Esophagus (tissue), 2 donors: ENCODE measurements around the gene VEGFA. TPM values are rescaled to one million over a fixed set of nuclear protein-coding genes. Genes with fewer than 3 reads are reported as not detected.

Experiments
- H3K27ac ChIP-seq, 2 donors: one replicate each; pipeline ENCODE4 v1.5.1; 2013; ENCODE audit warnings: low read depth in 2 of 2, mild to moderate bottlenecking in 2 of 2, inconsistent platforms in 1 of 2, low read length in 1 of 2, moderate library complexity in 1 of 2
- H3K27me3 ChIP-seq, 2 donors: one replicate each; pipeline ENCODE4 v1.6.1; 2013; ENCODE audit warnings: low read length in 2 of 2, control low read depth in 1 of 2, mild to moderate bottlenecking in 1 of 2; ENCODE audit not compliant: insufficient read depth in 2 of 2, control insufficient read depth in 1 of 2
- H3K36me3 ChIP-seq, 2 donors: one replicate each; pipeline ENCODE4 v1.6.1; 2013; ENCODE audit warnings: low read length in 1 of 2; ENCODE audit not compliant: control insufficient read depth in 2 of 2, insufficient read depth in 2 of 2
- H3K4me1 ChIP-seq, 2 donors: one replicate each; pipeline ENCODE4 v1.6.1; 2013; ENCODE audit warnings: low read length in 1 of 2; ENCODE audit not compliant: control insufficient read depth in 2 of 2, insufficient read depth in 2 of 2
- H3K4me3 ChIP-seq, 2 donors: one replicate each; pipeline ENCODE4 v1.5.1; 2013; ENCODE audit warnings: low read length in 2 of 2, mild to moderate bottlenecking in 2 of 2, low read depth in 1 of 2, moderate library complexity in 1 of 2
- H3K9me3 ChIP-seq, 2 donors: one replicate each; pipeline ENCODE4 v1.6.1; 2013; ENCODE audit warnings: mild to moderate bottlenecking in 2 of 2, low read depth in 1 of 2, low read length in 1 of 2, moderate library complexity in 1 of 2; ENCODE audit not compliant: control insufficient read depth in 2 of 2, insufficient read depth in 1 of 2
- WGBS, 2 donors: extraction: QIAGEN DNeasy Blood & Tissue Kit; methylation state at CpG; one replicate each; pipeline ENCODE4 v1.1.7; 2013; 5-methylcytosine and 5-hydroxymethylcytosine counted together
- polyA plus RNA-seq, 2 donors: library from polyadenylated mRNA; stranded (reverse); fragments of 200-250 nt; gene quantifications; one replicate each; pipeline ENCODE4 v1.2.3, GENCODE V29; 2013
- donor health status: healthy with polysubstance abuse.
- donor health status: Bipolar disorder and iron deficiency.

The VEGFA gene
- 100 to 1,000 TPM in 1 of 2 donors, 10 to 100 TPM in 1; 87.8 to 157 TPM for polyA plus RNA-seq

- Histone ChIP-seq H3K9me3 (no peaks in the 10 kb centered on the region), H3K4me1 (peaks cover 3 to 11% of the 10 kb centered on the region in 2 donors), H3K27ac (peak within 1 kb of the TSS; percentile 86 to 95), H3K36me3 (no peaks in the 10 kb centered on the region), H3K4me3 (peak within 1 kb of the TSS; percentile 81 to 94), H3K27me3 (no peaks in the 10 kb centered on the region)
- WGBS, 2 donors: 0% methylated on average over 58 to 62 of the region's 62 CpGs
Measured at GRCh38 chr6:43769526-43770371, at the start of gene VEGFA. VEGFA (plus strand) TSS chr6:43770211.

DNA sequence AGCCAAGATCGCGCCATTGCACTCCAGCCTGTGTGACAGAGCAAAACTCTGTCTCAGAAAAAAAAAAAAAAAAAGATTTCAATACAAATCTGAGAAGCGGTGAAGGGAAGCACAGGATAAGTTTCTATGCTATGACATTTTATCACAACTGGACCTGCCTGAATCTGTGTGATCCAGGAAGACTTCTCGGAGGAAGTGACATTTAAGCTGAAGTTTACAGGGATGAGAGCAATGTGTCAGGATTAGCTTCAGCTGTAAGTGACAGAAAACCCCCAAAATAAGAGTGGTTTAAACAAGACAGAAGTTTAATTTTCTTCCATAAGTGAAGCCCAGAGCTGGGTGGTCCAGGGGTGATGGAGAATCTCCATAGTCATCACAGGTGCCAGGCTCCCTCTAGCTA is 49.0 kb upstream of the VEGFA start:
- Histone ChIP-seq H3K4me3 (no peak overlapping the region), H3K27ac (no peak overlapping the region), H3K9me3 (no peaks in the 10 kb centered on the region), H3K4me1 (peaks cover 3 to 13% of the 10 kb centered on the region in 2 donors), H3K27me3 (no peaks in the 10 kb centered on the region), H3K36me3 (no peaks in the 10 kb centered on the region)
- WGBS, 2 donors: 86 to 91% methylated on average over 4 of the region's 4 CpGs

GRCh38 chr6:43722920-43723545 is 47.0 kb upstream of the VEGFA start:
- Histone ChIP-seq H3K27me3 (no peaks in the 10 kb centered on the region), H3K27ac (no peak overlapping the region), H3K36me3 (no peaks in the 10 kb centered on the region), H3K4me3 (no peak overlapping the region), H3K9me3 (no peaks in the 10 kb centered on the region), H3K4me1 (peaks cover 0 to 9% of the 10 kb centered on the region in 2 donors)
- 85 to 88% methylated on average over 10 of the region's 10 CpGs for WGBS, 2 donors

- Histone ChIP-seq H3K36me3 (no peaks in the 10 kb centered on the region), H3K27me3 (no peaks in the 10 kb centered on the region), H3K9me3 (no peaks in the 10 kb centered on the region), H3K4me1 (peaks cover 0 to 11% of the 10 kb centered on the region in 2 donors), H3K4me3 (no peak overlapping the region), H3K27ac (no peak overlapping the region)
- WGBS, 2 donors: 45 to 52% methylated on average over 9 of the region's 9 CpGs
Measured at GRCh38 chr6:43723737-43724295, 46.2 kb upstream of the VEGFA start.

- Histone ChIP-seq H3K4me3 (no peak overlapping the region), H3K27ac (no peak overlapping the region), H3K4me1 (peaks cover 0 to 11% of the 10 kb centered on the region in 2 donors), H3K9me3 (no peaks in the 10 kb centered on the region), H3K27me3 (no peaks in the 10 kb centered on the region), H3K36me3 (no peaks in the 10 kb centered on the region)
- 60 to 62% methylated on average over 2 of the region's 2 CpGs for WGBS, 2 donors
Measured at GRCh38 chr6:43724354-43724753, 45.7 kb upstream of the VEGFA start.

- Histone ChIP-seq H3K9me3 (peaks cover 0 to 2% of the 10 kb centered on the region in 2 donors), H3K4me3 (no peak overlapping the region), H3K27ac (peak overlapping the region in 1 of 2 donors; percentile 47), H3K36me3 (no peaks in the 10 kb centered on the region), H3K4me1 (peaks cover 0 to 11% of the 10 kb centered on the region in 2 donors), H3K27me3 (no peaks in the 10 kb centered on the region)
- WGBS, 2 donors: 33 to 36% methylated on average over 17 of the region's 17 CpGs
Measured at GRCh38 chr6:43724914-43725642, 44.9 kb upstream of the VEGFA start.

GRCh38 chr6:43725643-43726580 is 44.1 kb upstream of the VEGFA start:
- H3K4me3 ChIP-seq: no peak overlapping the region
- H3K27ac ChIP-seq: no peak overlapping the region
- no peaks in the 10 kb centered on the region for H3K27me3 ChIP-seq
- no peaks in the 10 kb centered on the region for H3K36me3 ChIP-seq
- 88 to 89% methylated on average over 7 of the region's 7 CpGs for WGBS, 2 donors
- H3K9me3 ChIP-seq: peaks cover 0 to 2% of the 10 kb centered on the region in 2 donors
- peaks cover 0 to 11% of the 10 kb centered on the region in 2 donors for H3K4me1 ChIP-seq

GRCh38 chr6:43727634-43728033 is 42.4 kb upstream of the VEGFA start:
- H3K27ac ChIP-seq: no peak overlapping the region
- H3K36me3 ChIP-seq: no peaks in the 10 kb centered on the region
- peaks cover 0 to 2% of the 10 kb centered on the region in 2 donors for H3K9me3 ChIP-seq
- H3K4me1 ChIP-seq: peaks cover 0 to 11% of the 10 kb centered on the region in 2 donors
- no peaks in the 10 kb centered on the region for H3K27me3 ChIP-seq
- no peak overlapping the region for H3K4me3 ChIP-seq
- 81 to 85% methylated on average over 3 of the region's 3 CpGs for WGBS, 2 donors
